ENCODE measurements around the gene ASTL.

The ASTL gene

DNA sequence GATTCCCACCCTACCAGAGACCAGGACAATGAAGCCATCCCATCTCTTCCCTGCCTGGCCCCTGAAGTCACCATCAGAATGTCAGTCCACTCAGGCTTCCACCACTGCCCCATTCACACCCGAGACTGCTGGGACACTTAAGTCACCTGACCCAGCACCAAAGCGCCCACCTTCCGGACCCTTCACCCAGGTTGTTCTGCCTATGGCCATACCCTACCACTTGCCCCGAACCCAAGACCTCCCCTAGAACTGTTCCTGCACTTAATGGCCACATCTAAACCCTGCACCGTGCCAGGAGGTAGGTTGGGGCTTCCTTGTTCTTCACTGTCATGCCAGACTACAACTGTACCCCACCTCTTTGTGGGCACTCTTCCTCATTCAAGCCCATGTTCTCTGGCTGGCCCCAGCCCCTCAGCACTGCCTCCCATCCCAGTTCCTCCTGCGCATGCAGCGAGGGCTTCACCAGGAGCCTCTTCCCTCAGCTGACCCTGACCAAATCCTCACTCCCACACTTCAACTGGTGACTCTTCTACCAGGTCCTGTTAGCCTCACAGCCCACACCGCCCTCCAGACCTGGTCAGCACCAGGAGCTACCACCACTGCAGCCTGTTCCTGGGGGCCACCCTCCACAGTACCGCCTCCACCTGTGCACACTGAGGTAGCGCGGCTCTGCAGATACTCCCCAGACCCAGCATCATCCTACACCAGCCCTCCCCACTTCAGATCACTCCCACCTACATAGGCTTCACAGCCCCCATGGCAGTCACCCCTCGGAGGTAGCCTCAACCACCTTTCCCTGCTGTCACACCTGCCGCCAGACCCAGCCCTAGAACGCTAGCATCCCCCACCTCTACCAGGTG lies 13.7 kb downstream of the ASTL start:
- DNase-seq, result no peak

DNA sequence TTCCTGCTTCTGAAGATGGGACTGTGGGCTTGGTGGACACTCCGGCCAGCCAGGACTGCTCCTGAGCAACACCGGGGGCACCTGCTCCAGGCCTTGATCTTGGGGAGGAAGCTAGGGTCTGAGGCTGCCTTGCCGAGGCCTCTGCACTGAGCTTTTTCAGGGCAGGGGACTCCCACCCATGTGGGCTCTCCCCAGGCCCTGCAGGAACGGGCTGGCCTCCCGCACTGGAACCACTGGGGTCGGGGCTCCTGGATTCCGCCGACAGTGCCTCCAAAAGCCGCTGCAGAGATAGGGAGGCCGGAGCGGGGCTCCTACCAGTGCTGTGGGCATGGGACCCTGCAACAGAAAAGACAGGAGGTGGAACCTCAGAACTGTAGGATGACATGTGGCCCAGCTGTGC lies 14.4 kb downstream of the ASTL start:
- DNase-seq, result no peak

- DNase-seq, result no peak
Observed at GRCh38 chr2:96123290-96123689, 15.0 kb downstream of the ASTL start.

DNA sequence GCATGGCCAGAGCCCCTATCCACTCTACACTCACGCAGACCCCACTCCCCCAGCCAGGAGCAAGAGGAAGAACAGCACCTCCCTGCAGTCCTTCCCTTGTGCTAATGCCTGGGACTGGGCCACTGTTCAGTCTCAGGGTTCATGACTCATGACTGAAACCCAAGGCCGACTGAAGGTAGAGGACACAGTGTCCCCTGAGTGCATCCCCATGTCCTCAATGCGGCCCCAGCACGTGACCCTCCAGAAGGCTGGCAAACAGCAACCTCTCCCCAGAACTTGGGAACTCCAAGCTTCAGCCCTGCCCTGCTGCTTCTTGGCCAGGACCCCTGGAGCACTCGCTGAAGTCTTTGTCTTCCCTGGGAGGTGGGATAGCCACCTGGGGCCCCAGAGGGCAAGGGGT lies 15.9 kb downstream of the ASTL start:
- no peak for DNase-seq

GRCh38 chr2:96121414-96121813 lies 16.9 kb downstream of the ASTL start:
- DNase-seq, result no peak

DNA sequence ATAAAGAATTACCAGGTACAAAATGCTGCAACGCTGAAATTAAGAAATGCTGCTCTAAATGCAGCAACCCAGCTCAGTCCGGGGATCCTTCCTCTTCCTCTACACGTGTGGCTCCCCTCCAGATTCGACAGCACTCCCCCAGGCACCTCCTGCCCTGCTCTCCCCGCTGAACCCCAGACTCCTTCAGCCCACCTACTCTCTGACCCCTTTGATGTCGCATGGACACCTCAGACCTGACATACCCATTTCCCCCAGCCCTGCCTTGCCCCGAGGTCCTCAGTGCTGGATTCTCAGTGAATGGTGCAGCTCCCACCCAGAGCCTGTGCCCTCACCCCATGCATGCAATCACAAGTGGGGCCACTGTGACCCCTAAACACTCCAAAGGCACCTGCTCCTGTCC lies 17.3 kb downstream of the ASTL start:
- no peak for DNase-seq

- DNase-seq, result no peak
Observed at GRCh38 chr2:96120091-96120720, 18.1 kb downstream of the ASTL start.

DNA sequence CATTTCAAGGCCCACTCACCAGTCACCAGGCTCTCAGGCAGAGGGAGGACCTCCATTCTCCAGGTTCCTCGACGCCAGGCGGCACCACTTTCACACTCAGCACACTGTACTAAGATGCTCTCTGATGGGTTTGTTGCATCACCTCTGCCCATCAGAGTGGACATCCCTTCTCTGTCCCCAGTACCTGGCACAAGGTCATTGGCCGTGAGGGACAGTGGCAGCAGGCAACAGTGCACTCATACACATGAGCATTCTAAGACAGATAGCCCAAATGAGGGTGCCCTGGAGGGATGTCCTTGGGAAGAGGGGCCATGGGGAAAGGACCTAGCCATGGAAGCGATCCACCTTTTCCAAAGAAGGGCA lies 18.9 kb downstream of the ASTL start:
- DNase-seq, result no peak

DNA sequence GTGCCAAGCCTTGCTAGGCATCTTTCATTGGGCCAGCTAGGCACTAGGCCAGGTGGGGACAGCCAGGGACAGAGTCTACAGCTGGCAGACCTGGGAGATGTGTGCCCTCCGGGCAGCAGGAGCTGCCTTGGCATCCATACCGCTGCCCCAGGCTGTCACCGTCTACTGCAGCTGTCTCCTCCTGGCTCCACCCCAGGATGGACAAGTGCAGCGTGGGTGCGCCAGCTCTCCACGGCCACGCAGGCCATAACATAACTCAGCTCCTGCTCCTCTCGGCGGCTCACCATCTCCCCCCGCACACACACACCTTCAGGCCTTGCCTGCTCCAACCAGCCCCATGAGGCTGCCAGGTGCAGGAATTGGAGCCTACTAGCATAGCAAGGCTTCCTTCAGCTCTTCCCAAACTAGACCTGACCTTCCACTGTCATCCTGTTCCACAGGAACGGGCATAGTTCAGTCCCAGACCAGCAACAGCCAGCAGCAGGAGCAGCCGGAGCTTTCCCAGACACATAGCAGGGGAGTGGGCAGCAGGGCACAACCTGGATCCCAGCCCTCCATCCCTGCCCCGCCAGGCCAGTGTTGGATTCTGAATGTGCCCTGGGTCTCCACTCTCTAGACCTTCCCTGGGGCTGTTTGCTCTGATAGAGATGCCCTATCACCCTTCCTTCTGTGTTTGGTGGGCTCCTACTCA lies 19.5 kb downstream of the ASTL start:
- DNase-seq, result no peak

DNA sequence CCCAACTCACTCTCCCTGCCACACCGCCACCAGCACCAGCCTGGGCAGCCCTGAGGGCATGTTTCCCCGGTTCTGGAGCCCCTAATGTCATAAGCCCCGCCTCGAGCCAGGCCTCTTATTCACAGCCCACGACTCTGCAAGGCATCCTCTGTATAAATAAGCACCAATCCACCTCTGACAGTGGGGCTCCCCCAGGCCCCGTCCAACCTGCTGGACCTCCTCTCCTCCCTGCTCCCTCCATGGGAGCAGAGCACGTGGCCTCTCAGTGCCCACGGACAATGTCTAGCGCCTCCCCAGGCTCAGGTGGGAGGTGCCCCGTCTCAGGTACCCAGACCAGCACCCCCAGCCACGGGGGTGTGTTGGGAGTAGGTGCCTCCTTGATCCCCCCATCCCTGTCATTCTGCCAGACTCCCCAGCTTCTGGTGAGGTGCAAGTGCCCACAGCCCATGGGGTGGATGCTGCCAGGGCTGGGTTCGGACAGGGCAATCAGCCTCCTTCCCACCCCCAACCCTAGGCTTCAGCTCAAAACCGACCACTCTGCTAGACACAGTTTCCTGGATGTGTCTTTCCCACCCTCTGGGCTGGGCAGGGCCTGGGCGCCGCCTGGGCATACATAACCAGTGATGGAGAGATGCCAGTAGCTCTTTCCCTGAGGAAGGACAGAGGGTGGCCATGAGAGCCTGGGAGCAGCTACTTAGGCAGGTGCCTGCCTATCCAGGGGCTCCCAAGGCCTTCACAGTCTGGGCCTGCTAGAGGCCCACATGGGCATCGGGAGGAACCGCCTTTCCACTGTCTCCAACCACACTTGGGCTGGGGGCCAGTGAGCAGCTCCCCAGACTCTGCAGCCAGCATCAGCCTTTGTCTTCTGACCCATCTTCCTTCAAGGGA lies 20.4 kb downstream of the ASTL start:
- DNase-seq, result no peak

DNA sequence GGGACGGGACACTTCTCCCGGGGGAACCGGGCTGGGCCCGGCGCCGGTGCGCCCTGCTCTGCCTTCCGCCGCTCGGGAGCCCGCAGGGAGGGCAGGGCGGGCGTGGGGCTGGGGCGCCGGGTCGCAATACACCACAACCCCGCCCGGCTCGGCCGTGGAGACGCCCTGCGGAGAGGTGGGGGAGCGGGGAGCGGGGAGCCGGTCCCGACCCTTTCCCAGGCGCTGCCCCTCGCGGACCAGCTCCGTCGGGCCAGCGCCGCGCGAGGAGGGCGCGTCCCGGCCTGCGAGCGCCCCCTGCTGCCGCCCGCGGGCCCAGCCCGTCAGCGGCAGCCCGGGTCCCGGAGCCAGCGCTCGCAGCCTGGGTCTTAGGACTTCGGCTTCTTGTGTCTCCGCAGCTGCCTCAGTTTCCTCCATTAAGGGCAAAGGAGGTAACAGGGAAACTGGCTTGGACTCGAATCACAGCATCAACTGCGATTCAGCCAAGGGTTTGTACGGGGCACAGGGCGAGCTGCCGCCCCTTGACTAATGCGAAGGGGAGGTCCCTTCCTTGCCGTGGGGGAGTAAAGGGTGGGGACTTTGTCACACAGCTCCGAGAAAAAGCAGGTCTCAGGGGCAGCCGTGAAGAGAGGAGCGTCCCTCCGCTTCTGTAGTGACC lies 21.3 kb downstream of the ASTL start:
- DNase-seq, result no peak

DNA sequence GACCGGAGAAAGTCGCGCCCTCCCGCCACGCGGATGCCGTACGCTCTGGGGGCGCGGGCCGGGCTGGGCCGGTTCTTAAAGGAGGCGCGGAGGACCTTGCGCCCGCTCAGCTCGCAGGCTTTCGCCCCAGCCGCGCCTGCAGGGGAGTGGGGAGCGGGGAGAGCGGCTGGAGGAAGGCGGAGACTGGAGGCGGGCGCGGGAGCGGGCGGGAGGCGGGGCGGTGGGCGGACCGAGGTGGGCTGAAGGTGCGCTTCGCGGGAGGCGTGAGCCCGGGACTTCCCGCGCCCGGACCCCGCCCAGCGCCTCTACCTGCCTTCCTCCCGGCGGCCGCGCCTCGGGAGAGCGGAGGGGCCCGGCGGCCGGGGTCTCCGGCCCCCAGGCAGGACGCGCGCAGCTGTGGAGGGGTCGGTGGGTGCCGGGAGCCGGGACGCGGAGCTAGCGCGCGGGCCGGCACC lies 21.9 kb downstream of the ASTL start, which contains the start of gene ADRA2B:
ADRA2B (minus strand) TSS at position 148 of the 455 bp plus-strand sequence. CDS start 422 bp downstream, outside the sequence.
- no peak for DNase-seq

DNA sequence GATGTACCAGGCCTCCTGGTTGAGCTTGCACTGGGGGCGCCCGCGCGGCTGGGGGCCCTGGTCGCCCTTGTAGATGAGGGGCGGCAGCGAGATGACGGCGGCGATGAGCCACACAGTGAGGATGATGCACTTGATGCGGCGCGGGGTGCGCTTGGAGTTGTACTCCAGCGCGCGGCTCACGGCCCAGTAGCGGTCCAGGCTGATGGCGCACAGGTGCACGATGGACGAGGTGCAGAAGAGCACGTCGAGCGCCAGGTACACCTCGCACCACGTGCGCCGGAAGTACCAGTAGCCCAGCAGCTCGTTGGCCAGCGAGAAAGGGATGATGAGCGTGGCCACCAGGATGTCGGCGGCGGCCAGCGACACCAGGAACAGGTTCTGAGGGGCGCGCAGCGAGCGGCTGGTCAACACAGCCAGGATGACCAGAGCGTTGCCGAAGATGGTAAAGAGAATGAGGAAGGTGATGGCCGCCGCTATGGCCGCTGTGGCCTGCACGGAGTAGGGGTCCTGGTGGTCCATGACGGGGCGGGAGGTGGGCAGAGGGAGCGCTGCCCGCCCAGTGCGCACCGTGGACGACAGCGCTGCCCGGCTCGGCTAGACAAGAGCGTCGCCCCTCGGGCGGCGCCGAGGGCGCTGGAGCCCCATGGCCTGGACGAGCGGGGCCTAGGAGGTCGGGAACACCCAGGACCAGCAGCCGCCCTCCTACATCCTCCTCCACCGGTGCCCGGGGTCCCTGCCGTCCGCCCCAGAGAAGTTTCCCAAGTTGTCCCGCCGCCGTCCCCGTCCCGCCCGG lies 22.5 kb downstream of the ASTL start:
- DNase-seq, result no peak

GRCh38 chr2:96114903-96115581 lies 23.3 kb downstream of the ASTL start:
- no peak for DNase-seq

DNA sequence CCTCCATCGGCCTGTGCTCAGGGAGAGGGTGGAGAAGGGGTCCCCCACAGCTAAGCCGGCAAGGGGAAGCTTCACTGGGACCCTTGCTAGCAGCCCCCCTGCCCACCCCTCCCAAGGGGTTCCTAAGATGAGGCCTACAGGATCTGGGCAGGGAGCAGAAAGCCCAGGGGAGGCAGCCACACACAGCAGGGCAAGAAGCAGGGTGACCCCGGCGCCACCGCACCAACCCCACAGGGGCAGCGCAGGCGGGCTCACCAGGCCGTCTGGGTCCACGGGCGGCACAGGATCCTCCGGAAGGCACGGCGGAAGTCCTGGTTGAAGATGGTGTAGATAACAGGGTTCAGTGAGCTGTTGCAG lies 23.8 kb downstream of the ASTL start:
- DNase-seq, result no peak

DNA sequence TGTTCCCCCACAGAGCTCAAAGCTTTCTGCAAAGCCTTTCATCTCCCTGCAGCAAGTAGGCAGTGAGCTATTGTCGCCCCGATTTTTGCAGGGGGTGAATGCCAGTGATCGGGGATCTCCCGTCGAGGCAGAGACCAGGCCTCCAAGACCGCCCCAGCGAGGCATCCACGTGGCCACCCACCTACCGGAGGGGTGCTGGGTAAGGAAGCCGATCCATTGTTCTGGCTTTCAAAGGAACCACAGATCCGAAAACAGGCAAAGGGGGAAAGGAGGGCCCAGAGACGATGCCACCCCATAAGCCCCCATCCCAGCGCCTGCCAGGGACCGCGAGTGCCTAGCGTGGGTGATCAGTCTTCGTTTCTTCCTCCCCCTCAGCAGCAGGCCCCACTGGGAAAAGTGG lies 24.4 kb downstream of the ASTL start:
- no peak for DNase-seq

GRCh38 chr2:96113367-96113677 lies 25.0 kb downstream of the ASTL start:
- DNase-seq, result no peak

DNA sequence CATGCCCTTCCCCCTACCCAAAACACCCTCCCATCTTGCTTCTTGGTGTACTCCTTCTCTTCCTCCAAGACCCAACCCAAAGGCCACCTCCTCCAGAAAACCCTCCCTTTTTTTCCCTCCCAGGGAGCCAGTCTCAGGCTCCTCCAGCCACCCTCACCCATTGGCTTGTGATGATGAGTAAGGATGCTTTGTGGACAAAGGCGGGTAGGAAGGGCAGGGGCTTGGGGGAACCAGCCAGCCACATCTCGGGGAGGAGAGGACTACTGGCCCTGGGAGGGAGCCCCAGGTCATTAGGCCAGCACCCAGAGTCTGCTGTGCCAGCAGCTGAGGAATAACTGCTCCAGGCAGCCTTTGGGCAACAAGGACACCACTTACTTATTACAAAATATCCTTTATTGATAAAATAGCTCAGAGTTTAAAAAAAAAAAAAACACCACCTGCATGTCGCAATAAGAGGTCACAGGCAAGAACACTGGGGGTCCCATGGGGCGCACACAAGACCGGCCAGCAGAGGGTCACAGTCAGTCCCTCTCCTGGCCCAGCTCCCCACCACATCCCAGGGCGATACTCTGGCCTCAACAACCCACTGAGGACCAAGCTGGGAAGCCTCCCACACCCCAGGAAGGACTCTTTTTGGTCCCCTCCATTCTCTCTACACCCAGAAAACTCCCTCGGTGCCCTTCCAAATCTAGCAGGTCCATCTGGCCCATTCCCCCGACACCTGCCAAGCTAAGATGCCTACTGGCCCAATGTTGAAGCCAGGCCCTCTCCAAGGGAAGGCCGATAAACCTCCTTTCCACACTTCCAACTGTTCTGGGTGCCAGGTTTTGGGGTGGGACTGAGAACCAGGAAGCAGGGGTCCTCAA lies 25.6 kb downstream of the ASTL start:
- DNase-seq, result no peak

DNA sequence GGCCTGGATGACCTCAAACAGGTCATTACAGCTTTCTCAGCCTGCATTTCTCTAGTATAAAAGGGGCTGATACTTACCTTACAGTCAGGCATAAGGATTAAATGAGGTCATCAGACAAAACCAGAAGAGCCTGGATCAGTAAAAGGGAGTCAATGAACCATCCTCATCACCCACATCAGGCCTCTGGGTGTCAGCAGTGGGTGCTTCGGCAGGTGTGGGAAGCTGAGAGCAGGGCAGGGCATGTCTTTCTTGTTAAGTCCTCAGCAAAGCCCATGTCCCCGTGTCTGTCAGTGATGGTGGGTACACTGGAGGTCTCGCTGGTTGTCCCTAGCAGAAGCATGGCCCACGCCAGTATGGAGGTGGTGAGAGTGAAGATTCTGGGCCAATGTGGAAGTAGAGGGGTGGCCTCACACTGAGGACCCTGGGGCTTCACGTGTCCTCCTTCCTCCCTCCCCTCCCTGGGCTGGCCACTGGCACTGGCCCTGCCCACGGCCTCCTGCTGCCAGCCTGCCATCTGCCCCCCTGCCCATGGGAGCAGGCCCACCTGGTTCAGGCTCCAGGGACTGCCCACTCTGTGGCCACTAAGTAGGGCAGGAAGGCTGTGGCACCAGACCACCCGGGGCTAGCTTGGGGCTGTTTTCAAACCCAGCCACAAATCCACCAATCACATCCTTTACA lies 26.3 kb downstream of the ASTL start:
- DNase-seq, result no peak
